Measurements from ENCODE around the gene PDIA6.
A peak's percentile ranks its signal among the peaks of the same experiment; 100 is the strongest.

The PDIA6 gene

DNA sequence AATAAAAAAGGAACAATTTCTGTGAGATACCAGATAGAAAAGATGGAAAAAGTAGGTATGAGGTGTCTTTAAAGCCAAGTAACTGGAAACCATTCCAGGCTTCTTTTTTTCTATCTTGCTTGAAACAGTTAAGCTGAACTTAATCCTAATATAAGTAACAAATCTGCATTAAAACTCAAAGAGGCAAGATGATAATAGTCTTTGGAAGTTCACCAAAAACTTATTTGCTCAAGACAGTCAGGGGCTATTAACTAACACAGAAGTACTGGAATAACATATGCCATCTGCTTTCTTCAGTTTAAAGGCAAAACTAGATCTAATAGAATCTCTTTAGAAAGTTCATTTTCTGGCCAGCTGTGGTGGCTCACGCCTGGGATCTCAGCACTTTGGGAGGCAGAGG is 18.8 kb downstream of the PDIA6 start:
- peaks cover 9 to 14% of the 10 kb centered on the region in 2 donors for H3K4me1 ChIP-seq (ENCODE audit: control insufficient read depth in 2 of 2, insufficient read depth in 2 of 2, low read length in 2 of 2)
- no peak overlapping the region for H3K27ac ChIP-seq (ENCODE audit: low read depth in 2 of 2, low read length in 2 of 2)
- H3K9me3 ChIP-seq (ENCODE audit: control insufficient read depth in 2 of 2, low read length in 2 of 2), result no peaks in the 10 kb centered on the region
- H3K4me3 ChIP-seq (ENCODE audit: low read length in 2 of 2), result no peak overlapping the region
- H3K36me3 ChIP-seq (ENCODE audit: control insufficient read depth in 2 of 2, insufficient read depth in 2 of 2, low read length in 2 of 2), result peaks cover 47 to 69% of the 10 kb centered on the region in 2 donors
- H3K27me3 ChIP-seq (ENCODE audit: control insufficient read depth in 2 of 2, insufficient read depth in 2 of 2, low read length in 2 of 2), result no peaks in the 10 kb centered on the region
- H3K9ac ChIP-seq (ENCODE audit: low read depth in 1 of 2, low read length in 2 of 2), result no peak overlapping the region

DNA sequence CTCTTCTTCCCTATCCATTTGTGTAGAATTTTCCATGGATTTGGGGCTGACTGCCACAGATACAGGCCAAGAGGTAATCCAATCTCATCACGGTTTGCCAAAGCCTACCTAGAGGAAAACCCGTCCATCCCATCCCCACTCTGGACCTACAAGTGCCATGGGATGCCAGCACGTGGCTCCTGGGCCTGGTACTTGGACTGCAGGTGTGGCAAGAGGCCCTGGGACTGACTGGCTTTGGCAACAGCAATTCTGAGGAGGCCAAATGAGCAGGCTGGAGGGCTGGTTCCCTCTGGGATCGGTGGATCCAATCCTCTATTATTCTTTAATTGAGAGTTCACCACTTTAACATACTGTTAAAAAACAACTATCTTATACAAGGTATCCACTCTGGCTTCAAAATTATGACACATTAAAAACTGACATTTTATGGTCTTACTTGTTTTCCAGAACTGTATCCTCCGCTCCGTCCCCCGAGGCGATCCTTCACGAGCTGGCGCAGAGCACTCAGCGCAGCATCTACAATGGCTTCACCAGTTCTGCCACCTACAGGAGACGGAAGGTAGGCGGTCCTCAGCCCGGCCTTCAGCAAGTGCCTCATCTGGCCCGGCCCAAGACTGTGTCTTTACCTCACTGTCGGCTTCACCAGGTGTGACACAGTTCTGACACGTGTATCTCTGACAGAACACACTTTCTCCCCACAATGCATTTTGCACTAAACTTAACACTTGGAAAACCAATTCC is 19.8 kb downstream of the PDIA6 start:
- peak overlapping the region in 1 of 2 donors; percentile 11 for H3K27ac ChIP-seq (ENCODE audit: low read depth in 2 of 2, low read length in 2 of 2)
- H3K36me3 ChIP-seq (ENCODE audit: control insufficient read depth in 2 of 2, insufficient read depth in 2 of 2, low read length in 2 of 2), result peaks cover 54 to 77% of the 10 kb centered on the region in 2 donors
- no peak overlapping the region for H3K4me3 ChIP-seq (ENCODE audit: low read length in 2 of 2)
- no peaks in the 10 kb centered on the region for H3K9me3 ChIP-seq (ENCODE audit: control insufficient read depth in 2 of 2, low read length in 2 of 2)
- H3K27me3 ChIP-seq (ENCODE audit: control insufficient read depth in 2 of 2, insufficient read depth in 2 of 2, low read length in 2 of 2), result no peaks in the 10 kb centered on the region
- H3K9ac ChIP-seq (ENCODE audit: low read depth in 1 of 2, low read length in 2 of 2), result no peak overlapping the region
- peaks cover 12 to 21% of the 10 kb centered on the region in 2 donors for H3K4me1 ChIP-seq (ENCODE audit: control insufficient read depth in 2 of 2, insufficient read depth in 2 of 2, low read length in 2 of 2)

DNA sequence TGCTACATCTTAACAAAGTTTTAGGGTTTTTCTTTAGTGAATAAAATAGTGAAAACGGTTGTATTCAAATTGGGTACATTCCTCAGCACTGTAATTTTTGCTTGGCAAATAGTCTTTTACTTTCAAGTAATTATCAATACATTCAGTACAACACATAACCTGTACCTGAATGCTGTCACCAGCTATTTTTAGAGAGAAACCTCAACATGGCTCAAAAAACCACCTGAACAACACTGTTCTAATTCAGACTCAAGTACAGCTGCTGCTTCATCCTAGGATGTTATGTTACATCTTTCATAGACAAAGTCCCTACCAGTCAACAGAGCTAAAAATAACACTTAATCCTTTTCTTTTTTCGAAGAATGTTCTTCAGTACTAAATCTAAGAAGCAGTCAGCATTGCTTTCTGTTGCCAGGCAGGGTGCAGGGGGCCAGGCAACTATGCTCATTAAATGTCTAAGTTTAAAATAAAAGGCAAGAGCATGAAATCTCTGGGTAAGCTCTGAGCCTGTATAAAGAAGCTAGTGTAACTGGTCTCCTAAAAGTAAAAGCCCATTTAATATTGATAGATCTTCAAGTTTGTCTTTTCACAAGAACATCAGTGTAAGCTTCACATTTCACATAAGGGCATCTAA is 20.5 kb downstream of the PDIA6 start:
- no peak overlapping the region for H3K9ac ChIP-seq (ENCODE audit: low read depth in 1 of 2, low read length in 2 of 2)
- H3K27ac ChIP-seq (ENCODE audit: low read depth in 2 of 2, low read length in 2 of 2), result peak overlapping the region; percentile 5 to 11
- H3K36me3 ChIP-seq (ENCODE audit: control insufficient read depth in 2 of 2, insufficient read depth in 2 of 2, low read length in 2 of 2), result peaks cover 59 to 77% of the 10 kb centered on the region in 2 donors
- H3K4me1 ChIP-seq (ENCODE audit: control insufficient read depth in 2 of 2, insufficient read depth in 2 of 2, low read length in 2 of 2), result peaks cover 12 to 21% of the 10 kb centered on the region in 2 donors
- no peaks in the 10 kb centered on the region for H3K27me3 ChIP-seq (ENCODE audit: control insufficient read depth in 2 of 2, insufficient read depth in 2 of 2, low read length in 2 of 2)
- H3K4me3 ChIP-seq (ENCODE audit: low read length in 2 of 2), result no peak overlapping the region
- no peaks in the 10 kb centered on the region for H3K9me3 ChIP-seq (ENCODE audit: control insufficient read depth in 2 of 2, low read length in 2 of 2)

DNA sequence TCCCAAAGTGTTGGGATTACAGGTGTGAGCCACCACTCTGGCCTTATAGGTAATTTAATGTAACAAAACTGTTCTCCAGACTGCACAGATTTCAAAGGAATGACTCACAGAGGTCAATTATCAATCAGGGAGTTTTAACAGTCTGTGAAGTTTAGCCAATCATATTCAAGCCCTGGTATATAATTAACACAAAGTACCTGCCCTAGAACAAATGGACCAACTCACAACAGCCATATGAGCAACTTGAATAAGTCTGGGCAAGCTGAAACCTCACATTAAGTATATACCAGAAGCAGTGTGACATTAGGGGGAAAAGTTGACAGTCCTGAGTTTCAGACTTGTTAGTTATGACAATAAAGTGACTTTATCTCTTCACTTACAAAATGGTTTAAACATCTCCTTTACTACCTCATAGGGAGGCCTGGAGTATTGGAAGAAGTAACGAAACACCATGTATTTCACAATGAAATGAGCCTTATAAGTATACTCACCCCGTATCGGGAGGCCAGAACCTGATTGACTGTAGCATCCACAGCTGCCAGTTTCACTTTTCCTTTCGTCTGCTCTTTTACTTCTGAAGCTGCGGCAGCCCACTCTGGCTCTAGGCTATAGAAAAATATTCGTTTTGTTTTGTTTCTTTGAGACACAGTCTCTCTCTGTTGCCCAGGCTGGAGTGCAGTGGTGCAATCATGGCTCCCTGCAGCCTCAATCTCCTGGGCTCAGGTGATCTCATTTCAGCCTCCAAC is 22.2 kb downstream of the PDIA6 start:
- Histone ChIP-seq H3K9ac (ENCODE audit: low read depth in 1 of 2, low read length in 2 of 2) (peak overlapping the region in 1 of 2 donors; percentile 35), H3K36me3 (ENCODE audit: control insufficient read depth in 2 of 2, insufficient read depth in 2 of 2, low read length in 2 of 2) (peaks cover 57 to 79% of the 10 kb centered on the region in 2 donors)

DNA sequence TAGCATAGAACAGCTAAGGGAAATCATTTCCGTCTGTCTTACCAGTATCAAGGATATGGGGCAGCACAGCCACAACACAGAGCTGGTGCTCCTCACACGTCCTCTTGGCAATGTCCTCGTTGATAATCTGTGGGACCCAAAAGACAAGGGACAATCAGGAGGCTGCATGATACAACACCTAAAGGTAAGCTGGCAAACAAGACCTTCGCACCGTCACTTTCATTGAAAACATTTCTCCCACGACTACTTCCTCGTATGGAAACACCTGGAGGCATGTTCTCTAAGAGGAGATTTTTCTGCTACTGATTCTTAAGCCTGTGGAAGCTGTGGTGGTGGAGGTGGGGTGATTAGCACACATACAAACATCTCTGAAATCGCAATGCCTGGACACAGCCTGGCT is 23.7 kb downstream of the PDIA6 start:
- H3K27me3 ChIP-seq (ENCODE audit: control insufficient read depth in 2 of 2, insufficient read depth in 2 of 2, low read length in 2 of 2), result no peaks in the 10 kb centered on the region
- H3K27ac ChIP-seq (ENCODE audit: low read depth in 2 of 2, low read length in 2 of 2), result peak overlapping the region; percentile 35 to 47
- H3K4me3 ChIP-seq (ENCODE audit: low read length in 2 of 2), result no peak overlapping the region
- peaks cover 68 to 87% of the 10 kb centered on the region in 2 donors for H3K36me3 ChIP-seq (ENCODE audit: control insufficient read depth in 2 of 2, insufficient read depth in 2 of 2, low read length in 2 of 2)
- H3K9me3 ChIP-seq (ENCODE audit: control insufficient read depth in 2 of 2, low read length in 2 of 2), result no peaks in the 10 kb centered on the region
- H3K4me1 ChIP-seq (ENCODE audit: control insufficient read depth in 2 of 2, insufficient read depth in 2 of 2, low read length in 2 of 2), result peaks cover 12 to 21% of the 10 kb centered on the region in 2 donors
- H3K9ac ChIP-seq (ENCODE audit: low read depth in 1 of 2, low read length in 2 of 2), result no peak overlapping the region

More for the DNA sequence above, 22.2 kb downstream of the PDIA6 start:
- Histone ChIP-seq H3K9me3 (ENCODE audit: control insufficient read depth in 2 of 2, low read length in 2 of 2) (no peaks in the 10 kb centered on the region), H3K27me3 (ENCODE audit: control insufficient read depth in 2 of 2, insufficient read depth in 2 of 2, low read length in 2 of 2) (no peaks in the 10 kb centered on the region), H3K4me3 (ENCODE audit: low read length in 2 of 2) (peak overlapping the region in 1 of 2 donors; percentile 49), H3K4me1 (ENCODE audit: control insufficient read depth in 2 of 2, insufficient read depth in 2 of 2, low read length in 2 of 2) (peaks cover 12 to 21% of the 10 kb centered on the region in 2 donors), H3K27ac (ENCODE audit: low read depth in 2 of 2, low read length in 2 of 2) (peak overlapping the region; percentile 16 to 52)

DNA sequence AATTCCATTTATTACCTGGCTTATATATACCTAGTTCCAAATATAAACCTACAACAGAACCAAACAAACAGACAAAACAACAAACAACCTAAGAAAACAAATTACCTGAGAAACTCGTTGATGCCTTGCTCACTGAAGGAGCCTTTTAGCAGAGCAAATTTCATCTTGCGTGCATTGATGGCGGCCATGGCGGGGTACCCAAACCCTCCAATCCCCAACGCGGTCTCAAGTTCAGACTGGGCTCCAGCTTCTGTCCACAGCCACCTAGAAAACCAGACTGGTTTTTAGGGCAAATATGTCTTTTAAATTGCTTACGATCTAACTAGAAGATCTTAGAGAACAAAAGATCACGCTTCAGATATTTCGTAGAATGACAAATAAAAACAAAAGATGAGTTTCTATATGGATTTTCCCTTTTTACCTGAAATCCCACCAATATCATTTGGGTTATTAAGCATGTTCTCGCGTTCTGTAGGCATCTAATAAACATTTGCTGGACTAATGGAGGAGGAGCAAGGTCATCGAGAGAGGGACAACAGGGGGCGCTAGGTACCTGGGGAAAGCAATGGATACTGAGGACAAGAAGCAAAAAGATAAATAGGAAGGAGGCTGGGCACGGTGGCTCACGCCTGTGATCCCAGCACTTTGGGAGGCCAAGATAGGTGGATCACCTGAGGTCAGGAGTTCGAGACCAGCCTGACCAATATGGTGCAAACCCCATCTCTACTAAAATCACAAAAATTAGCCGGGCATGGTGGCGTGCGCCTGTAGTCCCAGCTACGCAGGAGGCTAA is 25.2 kb downstream of the PDIA6 start:
- H3K9ac ChIP-seq (ENCODE audit: low read depth in 1 of 2, low read length in 2 of 2), result no peak overlapping the region
- H3K9me3 ChIP-seq (ENCODE audit: control insufficient read depth in 2 of 2, low read length in 2 of 2), result no peaks in the 10 kb centered on the region
- no peak overlapping the region for H3K27ac ChIP-seq (ENCODE audit: low read depth in 2 of 2, low read length in 2 of 2)
- H3K4me3 ChIP-seq (ENCODE audit: low read length in 2 of 2), result no peak overlapping the region
- H3K27me3 ChIP-seq (ENCODE audit: control insufficient read depth in 2 of 2, insufficient read depth in 2 of 2, low read length in 2 of 2), result no peaks in the 10 kb centered on the region
- peaks cover 9 to 21% of the 10 kb centered on the region in 2 donors for H3K4me1 ChIP-seq (ENCODE audit: control insufficient read depth in 2 of 2, insufficient read depth in 2 of 2, low read length in 2 of 2)
- peaks cover 70 to 85% of the 10 kb centered on the region in 2 donors for H3K36me3 ChIP-seq (ENCODE audit: control insufficient read depth in 2 of 2, insufficient read depth in 2 of 2, low read length in 2 of 2)

DNA sequence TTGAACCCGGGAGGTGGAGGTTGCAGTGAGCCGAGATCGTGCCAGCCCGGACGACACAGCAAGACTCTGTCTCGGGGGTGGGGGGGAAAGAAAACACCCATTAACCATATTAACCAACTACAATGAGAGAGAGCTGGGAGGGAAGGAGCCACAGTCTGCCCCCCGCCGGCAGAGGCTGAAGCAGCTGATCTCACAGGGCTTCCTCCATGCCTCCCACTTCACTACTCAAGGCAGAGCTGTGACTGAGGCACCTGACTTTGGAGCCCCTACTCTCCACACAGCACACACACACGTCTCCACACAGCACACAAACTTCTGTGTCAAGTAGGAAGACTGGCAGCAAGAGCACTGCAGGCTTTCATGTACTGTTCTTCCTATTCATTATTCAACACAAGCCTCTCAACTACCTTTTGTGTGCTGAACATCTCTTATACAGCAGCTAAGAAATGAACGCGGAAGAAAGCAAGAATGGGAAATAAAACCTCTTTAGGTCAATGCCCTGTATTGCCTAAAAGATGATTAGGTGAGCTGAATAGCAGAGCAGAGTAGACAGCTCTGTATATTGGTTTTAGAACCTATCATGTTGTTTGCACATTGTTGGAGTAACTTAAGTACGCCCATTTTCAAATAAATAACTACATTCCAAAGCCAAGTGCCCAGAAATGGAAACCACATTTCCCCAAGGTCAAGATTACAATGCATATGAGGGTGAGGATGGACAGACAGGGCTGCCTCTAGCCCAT is 26.2 kb downstream of the PDIA6 start:
- Histone ChIP-seq H3K36me3 (ENCODE audit: control insufficient read depth in 2 of 2, insufficient read depth in 2 of 2, low read length in 2 of 2) (peaks cover 71 to 86% of the 10 kb centered on the region in 2 donors), H3K27ac (ENCODE audit: low read depth in 2 of 2, low read length in 2 of 2) (no peak overlapping the region), H3K4me3 (ENCODE audit: low read length in 2 of 2) (no peak overlapping the region)

DNA sequence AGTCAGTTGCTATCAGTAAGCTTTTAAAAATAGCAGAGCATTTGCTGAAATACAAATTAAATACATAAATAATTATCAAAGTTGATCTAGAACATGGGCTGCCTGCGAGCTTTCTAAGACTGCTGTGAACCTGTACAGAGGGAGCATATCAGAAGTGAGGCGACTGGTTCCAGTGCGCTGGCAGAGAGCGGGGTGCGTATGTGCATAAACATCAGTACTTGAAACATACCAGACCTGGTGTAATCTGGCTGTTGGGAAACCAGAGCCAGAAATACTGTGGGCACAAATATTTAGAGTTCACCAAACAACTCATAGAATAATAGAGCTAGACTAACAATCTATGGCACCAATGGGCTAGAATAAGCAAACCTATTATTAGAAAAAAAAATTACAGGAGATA is 27.3 kb downstream of the PDIA6 start:
- Histone ChIP-seq H3K36me3 (ENCODE audit: control insufficient read depth in 2 of 2, insufficient read depth in 2 of 2, low read length in 2 of 2) (peaks cover 73 to 88% of the 10 kb centered on the region in 2 donors), H3K9me3 (ENCODE audit: control insufficient read depth in 2 of 2, low read length in 2 of 2) (no peaks in the 10 kb centered on the region), H3K27ac (ENCODE audit: low read depth in 2 of 2, low read length in 2 of 2) (no peak overlapping the region), H3K4me1 (ENCODE audit: control insufficient read depth in 2 of 2, insufficient read depth in 2 of 2, low read length in 2 of 2) (peaks cover 9 to 12% of the 10 kb centered on the region in 2 donors), H3K4me3 (ENCODE audit: low read length in 2 of 2) (no peak overlapping the region), H3K27me3 (ENCODE audit: control insufficient read depth in 2 of 2, insufficient read depth in 2 of 2, low read length in 2 of 2) (no peaks in the 10 kb centered on the region), H3K9ac (ENCODE audit: low read depth in 1 of 2, low read length in 2 of 2) (no peak overlapping the region)

More for the DNA sequence above, 26.2 kb downstream of the PDIA6 start:
- Histone ChIP-seq H3K9me3 (ENCODE audit: control insufficient read depth in 2 of 2, low read length in 2 of 2) (no peaks in the 10 kb centered on the region), H3K4me1 (ENCODE audit: control insufficient read depth in 2 of 2, insufficient read depth in 2 of 2, low read length in 2 of 2) (peaks cover 9 to 21% of the 10 kb centered on the region in 2 donors), H3K27me3 (ENCODE audit: control insufficient read depth in 2 of 2, insufficient read depth in 2 of 2, low read length in 2 of 2) (no peaks in the 10 kb centered on the region), H3K9ac (ENCODE audit: low read depth in 1 of 2, low read length in 2 of 2) (no peak overlapping the region)

DNA sequence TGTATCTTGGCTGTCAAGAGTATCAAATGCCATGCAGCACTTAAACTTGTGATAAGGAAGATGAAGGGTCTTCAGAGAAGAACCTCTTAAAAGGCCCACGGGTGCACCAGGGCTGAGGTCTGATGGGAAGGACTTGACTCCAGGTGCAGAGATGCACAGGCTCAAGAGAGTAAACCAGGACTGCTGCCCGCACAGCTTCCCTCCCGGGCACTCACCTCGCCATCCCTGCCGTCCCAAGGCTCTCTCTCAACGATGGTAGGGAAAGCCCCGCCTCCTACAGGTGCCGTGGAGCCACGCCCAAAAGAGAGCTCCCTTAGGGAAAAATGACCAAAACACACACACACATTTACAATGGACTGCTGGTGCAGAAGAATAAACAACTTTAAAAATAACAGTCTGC is 27.9 kb downstream of the PDIA6 start:
- Histone ChIP-seq H3K4me3 (ENCODE audit: low read length in 2 of 2) (no peak overlapping the region), H3K36me3 (ENCODE audit: control insufficient read depth in 2 of 2, insufficient read depth in 2 of 2, low read length in 2 of 2) (peaks cover 75 to 89% of the 10 kb centered on the region in 2 donors), H3K9ac (ENCODE audit: low read depth in 1 of 2, low read length in 2 of 2) (no peak overlapping the region), H3K27ac (ENCODE audit: low read depth in 2 of 2, low read length in 2 of 2) (no peak overlapping the region), H3K4me1 (ENCODE audit: control insufficient read depth in 2 of 2, insufficient read depth in 2 of 2, low read length in 2 of 2) (peaks cover 9 to 10% of the 10 kb centered on the region in 2 donors), H3K27me3 (ENCODE audit: control insufficient read depth in 2 of 2, insufficient read depth in 2 of 2, low read length in 2 of 2) (no peaks in the 10 kb centered on the region), H3K9me3 (ENCODE audit: control insufficient read depth in 2 of 2, low read length in 2 of 2) (no peaks in the 10 kb centered on the region)
